A549 (cell line): Measurements from ENCODE around the gene TSPAN18.

Experiments used
- CTCF ChIP-seq: fragments of >200 bp; sonication (Bioruptor Twin); formaldehyde crosslinking; IDR thresholded peaks from 3 replicates; pipeline ENCODE4 v1.5.1; 2016
- EP300 ChIP-seq, 2 experiments: fragments of >200 bp; sonication (Bioruptor Twin); formaldehyde crosslinking; IDR thresholded peaks; 2 replicates in 1 of 2; 3 replicates in 1 of 2; pipeline ENCODE4 v1.6.1; 2016 to 2017
- POLR2A ChIP-seq: IDR thresholded peaks from 2 replicates; pipeline ENCODE4 v1.6.1; 2012; ENCODE audit warnings: mild to moderate bottlenecking, low read length
- RCOR1 ChIP-seq: fragments of 150-350 bp; IDR thresholded peaks from 2 replicates; pipeline ENCODE4 v1.6.1; 2014; ENCODE audit warnings: antibody characterized with exemption, low read length, low read depth

DNA sequence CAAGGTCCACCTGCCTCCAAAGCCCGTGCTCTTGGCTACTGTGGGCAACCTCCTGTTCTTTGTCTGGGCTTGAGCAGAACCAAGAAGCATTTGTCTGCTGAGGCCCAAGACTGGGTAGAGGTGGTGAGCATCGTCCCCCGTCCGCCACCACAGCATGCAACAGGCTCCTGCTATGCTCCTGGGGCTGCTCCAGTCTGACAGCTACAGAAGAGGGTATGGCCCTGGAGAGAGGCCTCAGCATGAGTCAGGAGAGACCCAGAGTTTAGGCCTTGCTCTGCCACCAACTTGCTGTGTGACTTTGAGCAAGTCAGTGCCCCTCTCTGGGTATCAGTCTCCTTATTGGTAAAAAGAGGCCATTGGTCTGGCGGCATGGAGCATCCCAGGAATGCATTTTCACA lies 132.8 kb downstream of the TSPAN18 start:
- TF ChIP-seq CTCF = no peak
- no peak for TF ChIP-seq EP300 (IDR thresholded peaks at IDR 0.05)
- no peak for TF ChIP-seq POLR2A
- no peak for TF ChIP-seq RCOR1
